ENCODE measurements around the gene GLT1D1.

- TF ChIP-seq CTCF (IDR thresholded peaks at IDR 0.05) (no peak), REST (IDR thresholded peaks at IDR 0.05; ENCODE audit: low read depth, low read length) (no peak), EP300 (IDR thresholded peaks at IDR 0.05; ENCODE audit: borderline replicate concordance in 1 of 2, low read depth in 1 of 2, low read length in 1 of 2) (no peak), FOXJ3 (CRISPR knock-in tag; IDR thresholded peaks at IDR 0.05) (no peak), USF2 (IDR thresholded peaks at IDR 0.05; ENCODE audit: borderline replicate concordance, low read depth, low read length) (no peak), NFIC (IDR thresholded peaks at IDR 0.05; ENCODE audit: borderline replicate concordance) (no peak), RAD21 (IDR thresholded peaks at IDR 0.05; ENCODE audit: low read length) (no peak), RFX5 (IDR thresholded peaks at IDR 0.05; ENCODE audit: low read length) (no peak), POLR2AphosphoS5 (IDR thresholded peaks at IDR 0.05; ENCODE audit: low read depth, low read length) (no peak), EZH2phosphoT487 (IDR thresholded peaks at IDR 0.05; ENCODE audit: borderline replicate concordance, low read depth) (no peak), TAF1 (IDR thresholded peaks at IDR 0.05; ENCODE audit: borderline replicate concordance, low read depth, low read length) (no peak), SMC3 (IDR thresholded peaks at IDR 0.05; ENCODE audit: low read depth, low read length) (no peak), FOXM1 (IDR thresholded peaks at IDR 0.05; ENCODE audit: low read depth) (no peak), JUND (IDR thresholded peaks at IDR 0.05) (no peak)
These were observed 53.3 kb downstream of the GLT1D1 start for GRCh38 chr12:128906485-128907137.
